ENCODE measurements around the gene UCK2.

GRCh38 chr1:165854101-165854845, 26.9 kb downstream of the UCK2 start:
- TF ChIP-seq CTCF (conservative IDR thresholded peaks at IDR 0.05) (no peak), ZFX (IDR thresholded peaks at IDR 0.05) (no peak)
